ENCODE results near the gene GH2. TPM values are rescaled to one million over a fixed set of nuclear protein-coding genes. Genes with fewer than 3 reads are reported as not detected.

The GH2 gene
- not detected in 2 replicates for total RNA-seq (2014; rRNA removed; shearing (Covaris generic))
- not detected in 2 replicates for total RNA-seq (2022)
- not detected for Bru-seq, nascent RNA
- not detected for BruChase-seq, experiment 1, labeled RNA remaining after a 6-hour chase
- not detected for BruChase-seq, experiment 2, labeled RNA remaining after a 2-hour chase
- long read RNA-seq = 0 reads

GRCh38 chr17:63881935-63882601, at the start of gene GH2:
TSS of gene GH2 (minus strand) at chr17:63881944. CDS start at chr17:63881801, 143 bp downstream.
- no peak within 1 kb of the TSS for H3K4me2 ChIP-seq (ENCODE audit: low read length)
- H3K4me1 ChIP-seq (ENCODE audit: insufficient read depth, low read length, poor library complexity, severe bottlenecking) = no peaks in the 10 kb centered on the region
- ChIA-PET POLR2A (no interaction called here), CTCF (ENCODE audit: unreplicated experiment) (no interaction called here)
- H2AFZ ChIP-seq (ENCODE audit: low read length) = no peak within 1 kb of the TSS
- peak; percentile 61 for DNase-seq (ENCODE audit: low spot score)
- H3K27ac ChIP-seq (ENCODE audit: low read depth, low read length, poor library complexity, severe bottlenecking) = no peak within 1 kb of the TSS
- no peaks in the 10 kb centered on the region for H3K9me2 ChIP-seq (ENCODE audit: insufficient read depth, low read length)
- H3K79me2 ChIP-seq (ENCODE audit: insufficient read depth, low read depth, low read length) = no peaks in the 10 kb centered on the region
- no TSS peak for BruUV-seq (replicated peaks)
- TF ChIP-seq EZH2phosphoT487 (IDR thresholded peaks at IDR 0.05; ENCODE audit: borderline replicate concordance, low read depth, low read length) (no peak), CTCF (conservative IDR thresholded peaks at IDR 0.05; ENCODE audit: low read length) (peak; percentile 69)
- H3K36me3 ChIP-seq (ENCODE audit: insufficient read depth, low read length) = no peaks in the 10 kb centered on the region
- no peaks in the 10 kb centered on the region for H4K20me1 ChIP-seq (ENCODE audit: insufficient read depth, low read length)
- H3K9me3 ChIP-seq (ENCODE audit: low read length) = no peaks in the 10 kb centered on the region
- no peak within 1 kb of the TSS for H3K4me3 ChIP-seq (ENCODE audit: low read depth, low read length, poor library complexity, severe bottlenecking)
- intact Hi-C loops (cut with micrococcal nuclease; ENCODE audit: unreplicated experiment) = no loop called here

- CTCF ChIA-PET (ENCODE audit: unreplicated experiment) = interaction anchor here (0.6 to 3.3 kb wide), 2 partner anchors 12 to 15 kb away, joined by 3 to 21 read pairs; partner anchors contain the start of gene GH1
- TF ChIP-seq EZH2phosphoT487 (IDR thresholded peaks at IDR 0.05; ENCODE audit: borderline replicate concordance, low read depth, low read length) (no peak), CTCF (conservative IDR thresholded peaks at IDR 0.05; ENCODE audit: low read length) (no peak)
- DNase-seq (ENCODE audit: low spot score) = peak; percentile 83
- Histone ChIP-seq H3K36me3 (ENCODE audit: insufficient read depth, low read length) (peaks cover 55% of the 10 kb centered on the region), H3K9me2 (ENCODE audit: insufficient read depth, low read length) (no peaks in the 10 kb centered on the region), H3K4me1 (ENCODE audit: insufficient read depth, low read length, poor library complexity, severe bottlenecking) (peaks cover 73% of the 10 kb centered on the region), H3K79me2 (ENCODE audit: insufficient read depth, low read depth, low read length) (peaks cover 50% of the 10 kb centered on the region), H3K9me3 (ENCODE audit: low read length) (no peaks in the 10 kb centered on the region), H3K4me3 (ENCODE audit: low read depth, low read length, poor library complexity, severe bottlenecking) (peak overlapping the region; percentile 98), H3K4me2 (ENCODE audit: low read length) (peak overlapping the region; percentile 95), H3K27ac (ENCODE audit: low read depth, low read length, poor library complexity, severe bottlenecking) (peak overlapping the region; percentile 99), H4K20me1 (ENCODE audit: insufficient read depth, low read length) (peaks cover 17% of the 10 kb centered on the region), H2AFZ (ENCODE audit: low read length) (no peak overlapping the region)
- POLR2A ChIA-PET = interaction anchor here (0.6 to 2.0 kb wide), 5 partner anchors 9 to 143 kb away, joined by 4 to 12 read pairs (median 4); no protein-coding TSS in a partner anchor
- BruUV-seq (replicated peaks) = no TSS peak
- intact Hi-C loops (cut with micrococcal nuclease; ENCODE audit: unreplicated experiment) = loop anchor here (5.0 kb wide), 2 partner anchors 91 to 234 kb away; partner anchors contain the start of gene ICAM2
Observed at GRCh38 chr17:63930951-63931575, 49.3 kb upstream of the GH2 start.

Measured in OCI-LY7 (cell line).